Spleen (tissue), 11 donors: ENCODE data around the gene ID4. TPM values are rescaled to one million over a fixed set of nuclear protein-coding genes. Genes with fewer than 3 reads are reported as not detected.

Source experiments
- DNase-seq: peaks from one replicate; pipeline ENCODE4 v3.0.0-alpha.2; 2020
- H3K27ac ChIP-seq, 8 donors: fragments of 200-600 bp; sonication (generic) in 7 of 8; 1 replicate in 4 of 8; 2 replicates in 4 of 8; pipeline versions ENCODE4 v1.5.0 to v1.8.0; 2016 to 2021; ENCODE audit warnings: inconsistent platforms in 4 of 8, mild to moderate bottlenecking in 4 of 8, moderate library complexity in 1 of 8
- H3K27me3 ChIP-seq, 7 donors: fragments of 200-600 bp; sonication (generic) in 6 of 7; replicated peaks in 1 of 7; 1 replicate in 4 of 7; 2 replicates in 3 of 7; pipeline versions ENCODE4 v1.5.0 to v1.8.0; 2016 to 2021; ENCODE audit warnings: inconsistent platforms in 3 of 7, mild to moderate bottlenecking in 1 of 7
- H3K36me3 ChIP-seq, 6 donors: fragments of 200-600 bp; sonication (generic) in 5 of 6; 1 replicate in 4 of 6; 2 replicates in 2 of 6; pipeline versions ENCODE4 v1.5.0 to v1.8.0; 2016 to 2021; ENCODE audit warnings: inconsistent platforms in 2 of 6
- H3K4me1 ChIP-seq, 6 donors: fragments of 200-600 bp; sonication (generic) in 5 of 6; 1 replicate in 3 of 6; 2 replicates in 3 of 6; pipeline versions ENCODE4 v1.5.0 to v1.8.0; 2016 to 2021; ENCODE audit warnings: inconsistent platforms in 3 of 6
- H3K4me3 ChIP-seq, 8 donors: fragments of 200-600 bp; sonication (generic) in 7 of 8; 1 replicate in 4 of 8; 2 replicates in 4 of 8; pipeline versions ENCODE4 v1.5.0 to v1.8.0; 2016 to 2021; ENCODE audit warnings: inconsistent platforms in 4 of 8, mild to moderate bottlenecking in 4 of 8, moderate library complexity in 2 of 8
- H3K9me3 ChIP-seq, 8 donors: fragments of 200-600 bp; sonication (generic) in 7 of 8; 1 replicate in 4 of 8; 2 replicates in 4 of 8; pipeline versions ENCODE4 v1.5.0 to v1.8.0; 2016 to 2021; ENCODE audit warnings: inconsistent platforms in 4 of 8
- CTCF ChIP-seq, 11 experiments: fragments of 200-600 bp in 7 of 11; fragments of 450-650 bp in 4 of 11; sonication (generic) in 4 of 11; IDR thresholded peaks in 8 of 11; conservative IDR thresholded peaks in 3 of 11; 1 replicate in 7 of 11; 2 replicates in 4 of 11; pipeline versions ENCODE4 v1.4.0 to v1.8.0; 2016 to 2021; ENCODE audit warnings: antibody characterized with exemption in 11 of 11, inconsistent platforms in 4 of 11, mild to moderate bottlenecking in 1 of 11
- POLR2A ChIP-seq, 3 donors: fragments of 450-650 bp; IDR thresholded peaks; one replicate each; pipeline ENCODE4 v1.5.1; 2017; ENCODE audit warnings: antibody characterized with exemption in 3 of 3, mild to moderate bottlenecking in 1 of 3
- POLR2AphosphoS5 ChIP-seq, 3 donors: sonication (generic); formaldehyde crosslinking; IDR thresholded peaks; one replicate each; pipeline ENCODE4 v1.5.1; 2017; ENCODE audit warnings: antibody characterized with exemption in 3 of 3
- WGBS, 5 donors: extraction: QIAGEN DNeasy Blood & Tissue Kit in 3 of 5; methylation state at CpG; one replicate each; pipeline versions ENCODE4 v1.1.5 to v1.1.7; 2013 to 2018; 5-methylcytosine and 5-hydroxymethylcytosine counted together
- intact Hi-C: fragments of 100-400 bp; cut with DNase I; formaldehyde crosslinking; loops from one replicate; pipeline ENCODE4 v1.15.0; 2023; ENCODE audit warnings: low total_unique reads
- polyA plus RNA-seq, 3 donors: library from polyadenylated mRNA; stranded (reverse); fragments of 200-250 nt; gene quantifications; one replicate each; pipeline ENCODE4 v1.2.1, GENCODE V29; 2013
- total RNA-seq, 7 donors: library from RNA; depleted of rRNA in 3 of 7; stranded (reverse); fragments of >200 nt in 3 of 7; fragmentation: NEBNext Ultra II Directional in 4 of 7; extraction: Animal tissue kit (Norgen Biotek cat#: 25700) in 4 of 7; gene quantifications; one replicate each; pipeline versions ENCODE4 v1.1.0 to v1.2.1, GENCODE V29; 2016 to 2021
- donor health status: healthy with polysubstance abuse.
- donor health status: DM: no; HTN: no; CAD: no; lungs with moderate emphysema.
- donor health status: DM: no; HTN: no; CAD: no.
- donor health status: Bipolar disorder and iron deficiency.
- donor health status: healthy.
- donor health status: DM: no; HTN: no; CAD: no.
- donor health status: DM: yes; HTN: yes; CAD: no.

ID4 gene
- total and polyA plus RNA-seq, 10 donors = 7.8 to 29.1 (median 15.7) TPM

DNA sequence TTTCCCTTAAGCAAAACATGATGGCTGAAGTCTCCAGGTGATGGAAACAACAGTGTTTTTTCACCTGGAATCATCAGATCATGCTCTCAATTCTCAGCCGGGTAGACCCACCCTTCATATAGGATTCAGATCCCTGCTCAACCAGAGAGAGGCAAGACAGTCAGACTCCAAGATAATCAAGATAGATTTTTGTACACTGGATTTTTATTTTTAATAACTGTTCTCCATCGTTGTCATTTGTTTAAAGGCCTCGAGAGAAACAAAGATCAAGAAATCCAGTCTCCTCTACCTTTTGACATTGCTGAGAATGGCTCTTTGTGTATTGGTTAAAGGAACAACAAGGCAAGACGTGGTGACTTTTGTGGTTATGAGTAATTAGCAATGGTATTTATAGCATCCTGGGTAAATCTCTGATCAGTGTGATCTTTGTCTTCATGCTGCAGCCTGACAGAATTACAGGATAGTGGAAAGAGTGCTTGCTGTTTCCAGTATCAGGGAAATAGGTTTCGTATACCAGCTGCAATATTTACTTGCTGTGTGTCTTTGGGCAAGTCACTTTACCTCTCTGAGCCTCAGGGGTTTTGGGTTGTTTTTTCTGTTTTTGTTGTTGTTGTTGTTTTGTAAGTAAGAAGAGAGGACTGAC is 29.9 kb downstream of the ID4 start:
- no peak overlapping the region for H3K4me3 ChIP-seq
- TF ChIP-seq POLR2A (IDR thresholded peaks at IDR 0.05) (no peak), POLR2AphosphoS5 (IDR thresholded peaks at IDR 0.05) (no peak), CTCF (IDR thresholded peaks at IDR 0.05 in 8 of 11, conservative IDR thresholded peaks at IDR 0.05 in 3 of 11) (no peak)
- no peaks in the 10 kb centered on the region for H3K9me3 ChIP-seq
- WGBS, 5 donors = 60 to 77% (median 72%) methylated on average over 5 of the region's 5 CpGs
- H3K4me1 ChIP-seq = no peaks in the 10 kb centered on the region
- H3K27me3 ChIP-seq = no peaks in the 10 kb centered on the region
- intact Hi-C loops = no loop called here
- no peak overlapping the region for H3K27ac ChIP-seq
- no peaks in the 10 kb centered on the region for H3K36me3 ChIP-seq
- DNase-seq = no peak

DNA sequence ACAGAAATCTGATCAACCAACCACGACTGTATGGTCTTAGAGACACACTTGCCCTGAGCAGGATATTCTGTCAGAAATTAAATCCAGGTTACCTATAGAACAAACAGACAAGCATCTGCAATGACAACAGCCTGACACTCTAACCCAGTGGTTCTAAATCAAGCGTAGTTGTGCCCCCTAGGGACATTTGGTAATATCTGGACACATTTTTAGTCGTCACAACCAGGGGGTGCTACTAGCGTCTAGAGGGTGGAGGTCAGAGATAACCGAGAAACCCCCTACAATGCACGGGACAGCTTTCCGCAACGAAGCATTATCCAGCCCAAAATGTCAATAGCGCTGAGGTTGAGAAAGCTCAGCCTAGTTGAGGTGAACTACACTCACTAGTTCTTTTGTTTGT is 32.3 kb downstream of the ID4 start:
- DNase-seq = no peak
- Histone ChIP-seq H3K9me3 (no peaks in the 10 kb centered on the region), H3K4me1 (no peaks in the 10 kb centered on the region), H3K4me3 (no peak overlapping the region), H3K27me3 (no peaks in the 10 kb centered on the region), H3K27ac (no peak overlapping the region), H3K36me3 (no peaks in the 10 kb centered on the region)
- TF ChIP-seq POLR2AphosphoS5 (IDR thresholded peaks at IDR 0.05) = no peak
- no peak for TF ChIP-seq CTCF (IDR thresholded peaks at IDR 0.05 in 8 of 11, conservative IDR thresholded peaks at IDR 0.05 in 3 of 11)
- TF ChIP-seq POLR2A (IDR thresholded peaks at IDR 0.05) = no peak
- intact Hi-C loops = no loop called here
- WGBS, 5 donors = 78 to 86% (median 82%) methylated on average over 9 of the region's 9 CpGs

DNA sequence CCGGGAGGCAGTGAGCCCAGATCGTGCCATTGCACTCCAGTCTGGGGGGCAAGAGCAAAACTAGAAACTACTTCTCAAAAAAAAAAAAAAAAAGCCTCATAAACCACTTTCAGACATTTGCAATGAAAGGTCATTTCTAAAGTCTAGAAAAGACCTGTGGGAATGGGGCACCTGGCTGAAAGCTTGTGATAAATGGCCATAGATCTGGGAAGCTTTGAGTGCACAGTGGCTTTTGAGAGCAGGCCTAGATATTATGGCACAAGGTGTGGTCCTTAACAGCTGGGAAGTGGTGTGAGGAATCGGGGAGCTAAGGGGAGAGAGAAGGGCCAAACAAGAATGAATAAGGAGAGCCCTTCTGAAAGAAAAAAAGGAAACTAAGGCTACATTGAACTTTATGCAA is 33.2 kb downstream of the ID4 start:
- Histone ChIP-seq H3K27ac (no peak overlapping the region), H3K9me3 (no peaks in the 10 kb centered on the region), H3K36me3 (no peaks in the 10 kb centered on the region), H3K27me3 (no peaks in the 10 kb centered on the region), H3K4me1 (no peaks in the 10 kb centered on the region), H3K4me3 (no peak overlapping the region)
- intact Hi-C loops = no loop called here
- no peak for TF ChIP-seq POLR2AphosphoS5 (IDR thresholded peaks at IDR 0.05)
- no peak for TF ChIP-seq CTCF (IDR thresholded peaks at IDR 0.05 in 8 of 11, conservative IDR thresholded peaks at IDR 0.05 in 3 of 11)
- TF ChIP-seq POLR2A (IDR thresholded peaks at IDR 0.05) = no peak
- WGBS, 5 donors = 74 to 91% (median 87%) methylated on average over 3 of the region's 3 CpGs
- no peak for DNase-seq

GRCh38 chr6:19873031-19873430 is 35.9 kb downstream of the ID4 start:
- Histone ChIP-seq H3K4me1 (no peaks in the 10 kb centered on the region), H3K4me3 (no peak overlapping the region), H3K9me3 (no peaks in the 10 kb centered on the region), H3K27me3 (no peaks in the 10 kb centered on the region), H3K36me3 (no peaks in the 10 kb centered on the region), H3K27ac (no peak overlapping the region)
- no peak for TF ChIP-seq CTCF (IDR thresholded peaks at IDR 0.05 in 8 of 11, conservative IDR thresholded peaks at IDR 0.05 in 3 of 11)
- no peak for TF ChIP-seq POLR2AphosphoS5 (IDR thresholded peaks at IDR 0.05)
- TF ChIP-seq POLR2A (IDR thresholded peaks at IDR 0.05) = no peak
- 60 to 85% (median 73%) methylated on average over 2 of the region's 2 CpGs for WGBS, 5 donors
- DNase-seq = no peak
- intact Hi-C loops = no loop called here
